Measurements from ENCODE around the gene FGF1.

The FGF1 gene

DNA sequence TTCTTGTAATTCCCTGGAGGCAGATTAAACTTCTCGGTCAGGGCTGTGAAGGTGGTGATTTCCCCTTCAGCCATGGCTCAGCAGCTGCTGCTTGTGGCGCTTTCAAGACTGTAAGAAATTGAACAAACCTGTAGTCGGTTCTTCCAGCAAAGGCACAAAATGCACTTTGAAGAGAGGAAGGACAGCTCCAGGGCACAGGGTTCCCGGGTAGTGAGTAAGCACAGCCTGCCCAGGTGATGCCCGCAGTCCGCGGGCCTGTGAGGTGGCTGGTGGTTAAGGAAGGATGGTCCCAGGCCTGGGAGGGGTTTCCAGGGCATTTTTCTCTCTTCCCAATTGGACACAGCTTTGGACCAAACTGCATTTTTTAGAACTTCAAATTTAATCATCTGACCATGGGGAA, 71.8 kb downstream of the FGF1 start:
- H3K27me3 ChIP-seq (ENCODE audit: control insufficient read depth in 1 of 2, insufficient read depth in 1 of 2, low read length in 2 of 2): no peaks in the 10 kb centered on the region
- no peak overlapping the region for H2AK5ac ChIP-seq (ENCODE audit: low read length, severe bottlenecking)
- no peaks in the 10 kb centered on the region for H3K4me1 ChIP-seq (ENCODE audit: control insufficient read depth, insufficient read depth, low read depth, low read length)
- no peak overlapping the region for H3K23ac ChIP-seq (ENCODE audit: low read length in 2 of 2)
- peak overlapping the region; percentile 13 for H2BK15ac ChIP-seq (ENCODE audit: low read depth, poor library complexity, severe bottlenecking)
- peak overlapping the region; percentile 35 for H4K91ac ChIP-seq (ENCODE audit: low read length)
- no peak overlapping the region for H3K4me2 ChIP-seq (ENCODE audit: low read length, poor library complexity, severe bottlenecking)
- no peak overlapping the region for H3K27ac ChIP-seq (ENCODE audit: low read length, poor library complexity, severe bottlenecking)
- H2BK5ac ChIP-seq (ENCODE audit: low read depth, low read length, poor library complexity, severe bottlenecking): no peak overlapping the region
- no peak overlapping the region for H2BK120ac ChIP-seq (ENCODE audit: low read depth, low read length)
- no peak overlapping the region for H2AFZ ChIP-seq (ENCODE audit: low read depth, low read length)
- no peak overlapping the region for H3K4me3 ChIP-seq (ENCODE audit: insufficient read depth in 1 of 2, low read depth in 1 of 2, low read length in 2 of 2)
- no peak for DNase-seq
- no peak overlapping the region for H3K18ac ChIP-seq (ENCODE audit: low read depth in 1 of 2, low read length in 2 of 2)
- 96% methylated on average over 7 of the region's 7 CpGs for WGBS
- no peaks in the 10 kb centered on the region for H3K36me3 ChIP-seq (ENCODE audit: control insufficient read depth in 1 of 2, insufficient read depth in 2 of 2, low read depth in 1 of 2, low read length in 2 of 2)
- no peak overlapping the region for H4K8ac ChIP-seq (ENCODE audit: low read length)
- H3K4ac ChIP-seq (ENCODE audit: low read depth in 1 of 2, low read length in 2 of 2): no peak overlapping the region
- no peaks in the 10 kb centered on the region for H3K9me3 ChIP-seq (ENCODE audit: control insufficient read depth, low read length)
- no peak overlapping the region for H3K14ac ChIP-seq (ENCODE audit: low read length in 2 of 2)
- no peaks in the 10 kb centered on the region for H3K79me1 ChIP-seq (replicated peaks; ENCODE audit: low read length, poor library complexity, severe bottlenecking)
- H2BK12ac ChIP-seq (ENCODE audit: low read length in 2 of 2): peak overlapping the region in 1 of 2 experiments; percentile 25
- no peak overlapping the region for H3K9ac ChIP-seq (ENCODE audit: low read length)

DNA sequence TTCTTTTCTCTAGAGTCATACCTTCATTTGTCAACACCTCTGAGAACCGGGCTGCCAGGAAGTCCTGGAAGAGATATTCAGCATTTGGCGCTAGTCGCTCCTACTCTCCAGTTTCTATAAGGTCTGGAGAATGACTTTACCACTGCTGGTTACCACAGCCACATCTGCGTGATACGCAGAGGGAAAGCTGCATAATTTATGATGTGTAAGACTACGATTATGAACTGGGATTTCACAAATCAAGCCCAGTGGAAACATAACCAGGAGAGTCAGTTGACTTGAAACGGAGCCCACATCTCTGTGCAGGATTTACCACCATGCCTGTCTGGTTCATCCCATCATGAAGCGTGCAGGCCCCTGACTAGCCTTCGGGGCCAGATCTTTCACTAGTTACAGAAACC, 72.6 kb downstream of the FGF1 start:
- no peak overlapping the region for H3K4ac ChIP-seq (ENCODE audit: low read depth in 1 of 2, low read length in 2 of 2)
- no peak overlapping the region for H4K91ac ChIP-seq (ENCODE audit: low read length)
- H3K4me1 ChIP-seq (ENCODE audit: control insufficient read depth, insufficient read depth, low read depth, low read length): no peaks in the 10 kb centered on the region
- no peak overlapping the region for H3K18ac ChIP-seq (ENCODE audit: low read depth in 1 of 2, low read length in 2 of 2)
- no peak overlapping the region for H3K23ac ChIP-seq (ENCODE audit: low read length in 2 of 2)
- H2BK15ac ChIP-seq (ENCODE audit: low read depth, poor library complexity, severe bottlenecking): no peak overlapping the region
- H3K36me3 ChIP-seq (ENCODE audit: control insufficient read depth in 1 of 2, insufficient read depth in 2 of 2, low read depth in 1 of 2, low read length in 2 of 2): no peaks in the 10 kb centered on the region
- H3K4me2 ChIP-seq (ENCODE audit: low read length, poor library complexity, severe bottlenecking): no peak overlapping the region
- DNase-seq: no peak
- no peak overlapping the region for H2BK120ac ChIP-seq (ENCODE audit: low read depth, low read length)
- no peak overlapping the region for H4K8ac ChIP-seq (ENCODE audit: low read length)
- H3K27ac ChIP-seq (ENCODE audit: low read length, poor library complexity, severe bottlenecking): no peak overlapping the region
- no peaks in the 10 kb centered on the region for H3K9me3 ChIP-seq (ENCODE audit: control insufficient read depth, low read length)
- no peak overlapping the region for H2BK5ac ChIP-seq (ENCODE audit: low read depth, low read length, poor library complexity, severe bottlenecking)
- no peak overlapping the region for H2BK12ac ChIP-seq (ENCODE audit: low read length in 2 of 2)
- H3K14ac ChIP-seq (ENCODE audit: low read length in 2 of 2): no peak overlapping the region
- no peak overlapping the region for H3K9ac ChIP-seq (ENCODE audit: low read length)
- no peaks in the 10 kb centered on the region for H3K27me3 ChIP-seq (ENCODE audit: control insufficient read depth in 1 of 2, insufficient read depth in 1 of 2, low read length in 2 of 2)
- H2AK5ac ChIP-seq (ENCODE audit: low read length, severe bottlenecking): no peak overlapping the region
- no peaks in the 10 kb centered on the region for H3K79me1 ChIP-seq (replicated peaks; ENCODE audit: low read length, poor library complexity, severe bottlenecking)
- WGBS: 71% methylated on average over 8 of the region's 9 CpGs
- no peak overlapping the region for H2AFZ ChIP-seq (ENCODE audit: low read depth, low read length)
- no peak overlapping the region for H3K4me3 ChIP-seq (ENCODE audit: insufficient read depth in 1 of 2, low read depth in 1 of 2, low read length in 2 of 2)

DNA sequence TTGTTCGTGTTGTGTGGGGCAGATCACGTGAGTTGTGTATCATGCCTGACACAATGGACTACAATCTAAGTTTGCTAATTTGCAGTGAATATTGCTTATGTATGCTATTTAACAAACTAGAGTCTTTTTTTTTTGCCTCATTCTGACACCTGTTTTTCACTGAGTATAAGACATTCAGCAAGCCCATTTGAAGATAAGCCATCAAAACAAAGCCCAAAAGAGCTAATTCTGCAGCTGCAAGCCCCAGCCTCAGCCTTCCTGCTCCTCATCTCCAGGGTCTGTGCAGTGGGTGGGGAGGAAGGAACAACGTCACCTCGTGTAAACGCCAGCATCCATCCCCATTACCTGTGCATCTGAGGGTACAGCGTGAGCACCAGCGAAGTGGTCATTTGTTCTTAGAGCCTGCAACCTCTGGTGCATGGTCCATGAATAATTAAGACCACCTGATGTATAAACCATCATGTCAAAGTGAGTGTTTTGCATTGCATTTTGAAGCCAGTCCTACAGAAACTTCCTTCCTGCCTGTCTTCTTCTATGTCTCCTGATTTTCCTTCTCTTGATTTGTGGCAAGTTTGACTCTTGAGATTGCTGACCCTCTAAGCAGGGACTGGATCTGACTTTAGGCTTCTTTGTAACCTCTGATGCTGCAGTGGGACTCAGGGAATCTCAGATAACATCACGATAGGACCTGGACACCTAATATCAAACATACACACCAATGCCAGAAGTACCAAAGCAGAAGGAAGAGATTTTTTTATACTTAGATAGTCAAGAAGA, 73.2 kb downstream of the FGF1 start:
- Histone ChIP-seq H2AK5ac (ENCODE audit: low read length, severe bottlenecking) (no peak overlapping the region), H4K91ac (ENCODE audit: low read length) (no peak overlapping the region), H3K36me3 (ENCODE audit: control insufficient read depth in 1 of 2, insufficient read depth in 2 of 2, low read depth in 1 of 2, low read length in 2 of 2) (no peaks in the 10 kb centered on the region), H2BK15ac (ENCODE audit: low read depth, poor library complexity, severe bottlenecking) (no peak overlapping the region), H2BK5ac (ENCODE audit: low read depth, low read length, poor library complexity, severe bottlenecking) (no peak overlapping the region), H3K4me3 (ENCODE audit: insufficient read depth in 1 of 2, low read depth in 1 of 2, low read length in 2 of 2) (no peak overlapping the region), H3K79me1 (replicated peaks; ENCODE audit: low read length, poor library complexity, severe bottlenecking) (no peaks in the 10 kb centered on the region), H2AFZ (ENCODE audit: low read depth, low read length) (no peak overlapping the region), H3K4me2 (ENCODE audit: low read length, poor library complexity, severe bottlenecking) (no peak overlapping the region), H3K18ac (ENCODE audit: low read depth in 1 of 2, low read length in 2 of 2) (no peak overlapping the region), H3K14ac (ENCODE audit: low read length in 2 of 2) (no peak overlapping the region), H3K23ac (ENCODE audit: low read length in 2 of 2) (no peak overlapping the region), H3K9ac (ENCODE audit: low read length) (no peak overlapping the region), H3K4me1 (ENCODE audit: control insufficient read depth, insufficient read depth, low read depth, low read length) (no peaks in the 10 kb centered on the region), H2BK12ac (ENCODE audit: low read length in 2 of 2) (no peak overlapping the region), H3K9me3 (ENCODE audit: control insufficient read depth, low read length) (no peaks in the 10 kb centered on the region), H4K8ac (ENCODE audit: low read length) (no peak overlapping the region), H3K27me3 (ENCODE audit: control insufficient read depth in 1 of 2, insufficient read depth in 1 of 2, low read length in 2 of 2) (no peaks in the 10 kb centered on the region), H3K4ac (ENCODE audit: low read depth in 1 of 2, low read length in 2 of 2) (no peak overlapping the region), H3K27ac (ENCODE audit: low read length, poor library complexity, severe bottlenecking) (no peak overlapping the region), H2BK120ac (ENCODE audit: low read depth, low read length) (no peak overlapping the region)
- WGBS: 91% methylated on average over 6 of the region's 8 CpGs
- DNase-seq: no peak

DNA sequence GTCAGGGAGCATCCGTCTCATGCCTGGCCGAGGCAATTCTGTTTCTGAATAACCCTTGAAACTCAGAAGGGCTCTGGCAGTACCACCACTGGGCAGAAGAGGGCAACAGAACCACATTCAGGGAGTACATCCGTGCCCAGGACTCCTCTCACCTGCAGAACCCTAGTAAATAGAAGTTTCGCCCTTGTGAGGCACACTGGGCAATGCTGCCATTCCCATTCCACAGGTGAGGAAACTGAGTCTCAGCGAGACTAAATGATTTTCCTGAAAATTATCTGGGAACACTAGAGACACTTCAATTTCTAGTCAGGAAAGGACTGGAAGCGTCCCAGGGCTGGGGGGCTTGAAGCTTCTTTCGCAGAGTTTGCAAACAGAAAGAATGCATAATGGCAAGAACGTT, 74.7 kb downstream of the FGF1 start:
- no peak overlapping the region for H4K8ac ChIP-seq (ENCODE audit: low read length)
- H2BK15ac ChIP-seq (ENCODE audit: low read depth, poor library complexity, severe bottlenecking): no peak overlapping the region
- H4K91ac ChIP-seq (ENCODE audit: low read length): no peak overlapping the region
- H2BK120ac ChIP-seq (ENCODE audit: low read depth, low read length): no peak overlapping the region
- no peaks in the 10 kb centered on the region for H3K4me1 ChIP-seq (ENCODE audit: control insufficient read depth, insufficient read depth, low read depth, low read length)
- H3K9ac ChIP-seq (ENCODE audit: low read length): no peak overlapping the region
- WGBS: 42% methylated on average over 8 of the region's 8 CpGs
- H2BK12ac ChIP-seq (ENCODE audit: low read length in 2 of 2): no peak overlapping the region
- no peak overlapping the region for H3K18ac ChIP-seq (ENCODE audit: low read depth in 1 of 2, low read length in 2 of 2)
- H2AFZ ChIP-seq (ENCODE audit: low read depth, low read length): no peak overlapping the region
- peak; percentile 62 for DNase-seq
- H3K4ac ChIP-seq (ENCODE audit: low read depth in 1 of 2, low read length in 2 of 2): no peak overlapping the region
- no peak overlapping the region for H3K4me3 ChIP-seq (ENCODE audit: insufficient read depth in 1 of 2, low read depth in 1 of 2, low read length in 2 of 2)
- H2BK5ac ChIP-seq (ENCODE audit: low read depth, low read length, poor library complexity, severe bottlenecking): no peak overlapping the region
- no peak overlapping the region for H3K14ac ChIP-seq (ENCODE audit: low read length in 2 of 2)
- H3K79me1 ChIP-seq (replicated peaks; ENCODE audit: low read length, poor library complexity, severe bottlenecking): no peaks in the 10 kb centered on the region
- H3K23ac ChIP-seq (ENCODE audit: low read length in 2 of 2): no peak overlapping the region
- no peaks in the 10 kb centered on the region for H3K27me3 ChIP-seq (ENCODE audit: control insufficient read depth in 1 of 2, insufficient read depth in 1 of 2, low read length in 2 of 2)
- no peaks in the 10 kb centered on the region for H3K9me3 ChIP-seq (ENCODE audit: control insufficient read depth, low read length)
- no peaks in the 10 kb centered on the region for H3K36me3 ChIP-seq (ENCODE audit: control insufficient read depth in 1 of 2, insufficient read depth in 2 of 2, low read depth in 1 of 2, low read length in 2 of 2)
- no peak overlapping the region for H3K4me2 ChIP-seq (ENCODE audit: low read length, poor library complexity, severe bottlenecking)
- no peak overlapping the region for H2AK5ac ChIP-seq (ENCODE audit: low read length, severe bottlenecking)
- no peak overlapping the region for H3K27ac ChIP-seq (ENCODE audit: low read length, poor library complexity, severe bottlenecking)
